GM12872 (cell line): ENCODE results near the gene MYO1H.

Experiments
- TF ChIP-seq, protein P1 (sequence below): IDR thresholded peaks from 3 replicates; pipeline ENCODE4 v1.5.1; 2011; ENCODE audit warnings: low read depth, mild to moderate bottlenecking, low read length, moderate library complexity; ENCODE audit not compliant: insufficient read depth

The MYO1H gene

GRCh38 chr12:109428037-109428629, 80.4 kb downstream of the MYO1H start:
- TF ChIP-seq, protein P1, sequence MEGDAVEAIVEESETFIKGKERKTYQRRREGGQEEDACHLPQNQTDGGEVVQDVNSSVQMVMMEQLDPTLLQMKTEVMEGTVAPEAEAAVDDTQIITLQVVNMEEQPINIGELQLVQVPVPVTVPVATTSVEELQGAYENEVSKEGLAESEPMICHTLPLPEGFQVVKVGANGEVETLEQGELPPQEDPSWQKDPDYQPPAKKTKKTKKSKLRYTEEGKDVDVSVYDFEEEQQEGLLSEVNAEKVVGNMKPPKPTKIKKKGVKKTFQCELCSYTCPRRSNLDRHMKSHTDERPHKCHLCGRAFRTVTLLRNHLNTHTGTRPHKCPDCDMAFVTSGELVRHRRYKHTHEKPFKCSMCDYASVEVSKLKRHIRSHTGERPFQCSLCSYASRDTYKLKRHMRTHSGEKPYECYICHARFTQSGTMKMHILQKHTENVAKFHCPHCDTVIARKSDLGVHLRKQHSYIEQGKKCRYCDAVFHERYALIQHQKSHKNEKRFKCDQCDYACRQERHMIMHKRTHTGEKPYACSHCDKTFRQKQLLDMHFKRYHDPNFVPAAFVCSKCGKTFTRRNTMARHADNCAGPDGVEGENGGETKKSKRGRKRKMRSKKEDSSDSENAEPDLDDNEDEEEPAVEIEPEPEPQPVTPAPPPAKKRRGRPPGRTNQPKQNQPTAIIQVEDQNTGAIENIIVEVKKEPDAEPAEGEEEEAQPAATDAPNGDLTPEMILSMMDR: peak; percentile 99

DNA sequence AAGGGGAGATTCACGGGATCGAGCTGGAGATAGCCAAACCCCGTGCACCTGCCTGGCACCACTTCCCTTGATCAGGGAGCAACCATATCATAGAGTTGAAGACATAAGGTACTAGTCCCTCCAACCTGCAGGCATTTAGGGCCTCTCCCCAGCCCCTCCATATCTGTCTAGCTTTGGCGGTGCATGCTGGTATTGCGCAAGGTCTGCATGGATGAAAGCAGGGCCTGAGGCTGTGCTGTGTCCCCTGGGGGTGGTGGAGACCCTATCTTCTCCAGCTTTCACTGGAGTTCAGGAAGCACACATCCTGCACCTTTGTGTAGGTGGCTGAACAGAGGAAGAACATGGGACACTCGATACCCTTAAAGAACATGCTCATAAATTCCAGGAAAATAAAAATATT, 82.5 kb downstream of the MYO1H start:
- TF ChIP-seq, protein P1: no peak

- TF ChIP-seq, protein P1: no peak
These were observed 84.7 kb downstream of the MYO1H start for GRCh38 chr12:109432431-109432830.

- TF ChIP-seq, protein P1: peak; percentile 98
These were observed 85.2 kb downstream of the MYO1H start for GRCh38 chr12:109432842-109433304.

- TF ChIP-seq, protein P1: peak; percentile 58
These were observed 85.9 kb downstream of the MYO1H start for GRCh38 chr12:109433618-109434017.

- TF ChIP-seq, protein P1: no peak
These were observed 86.9 kb downstream of the MYO1H start for GRCh38 chr12:109434582-109434981.

DNA sequence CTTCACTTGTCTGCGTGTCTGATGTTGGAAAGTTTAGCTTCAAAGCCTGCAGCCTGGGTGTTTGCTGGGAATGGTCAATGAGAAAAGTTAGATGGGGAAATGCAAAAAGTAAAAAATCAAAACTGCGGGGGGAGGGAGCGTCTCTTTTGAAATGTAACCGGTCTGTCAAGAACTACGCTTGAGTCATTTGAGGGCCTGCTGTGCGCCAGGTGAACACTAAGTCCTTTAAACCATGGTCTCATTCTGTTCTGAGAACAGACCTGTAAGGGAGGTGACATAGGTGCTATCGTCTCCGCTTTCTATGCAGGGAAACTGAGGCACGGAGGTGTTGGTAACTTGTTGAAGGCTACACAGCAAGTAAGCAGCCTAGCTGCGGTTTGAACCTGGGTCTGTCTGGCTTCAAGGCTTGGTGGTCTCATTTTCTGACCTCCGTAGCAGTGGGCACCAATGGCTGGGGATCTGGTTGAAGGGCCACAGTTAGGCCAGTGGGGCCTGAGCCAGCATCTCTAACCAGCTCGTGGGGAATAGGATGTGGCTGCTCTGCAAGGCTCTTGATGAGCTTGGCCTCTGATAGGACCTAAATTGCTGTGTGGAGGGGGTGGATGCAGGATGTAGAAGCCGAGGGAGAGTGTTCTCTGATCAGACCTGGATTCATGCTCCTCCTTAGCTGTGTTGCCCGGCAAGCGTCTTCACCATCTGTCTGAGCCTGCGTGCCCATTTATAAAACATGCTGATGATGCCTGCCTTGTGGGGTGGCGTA, 87.9 kb downstream of the MYO1H start:
- TF ChIP-seq, protein P1: no peak
